GM11168 (cell line): ENCODE measurements around the gene TRMT2A.
"Not testable (repeated sequence)": the region's sequence is repeated elsewhere in the genome, so short reads cannot be mapped to it uniquely, and the experiment has no call there.

Source experiments
- in situ Hi-C: fragments of 300-500 bp; cut with MboI; formaldehyde crosslinking; loops from one replicate; pipeline ENCODE4 v1.12.0; 2022; ENCODE audit warnings: low sequenced_read_pairs; ENCODE audit not compliant: unreplicated experiment

TRMT2A gene

DNA sequence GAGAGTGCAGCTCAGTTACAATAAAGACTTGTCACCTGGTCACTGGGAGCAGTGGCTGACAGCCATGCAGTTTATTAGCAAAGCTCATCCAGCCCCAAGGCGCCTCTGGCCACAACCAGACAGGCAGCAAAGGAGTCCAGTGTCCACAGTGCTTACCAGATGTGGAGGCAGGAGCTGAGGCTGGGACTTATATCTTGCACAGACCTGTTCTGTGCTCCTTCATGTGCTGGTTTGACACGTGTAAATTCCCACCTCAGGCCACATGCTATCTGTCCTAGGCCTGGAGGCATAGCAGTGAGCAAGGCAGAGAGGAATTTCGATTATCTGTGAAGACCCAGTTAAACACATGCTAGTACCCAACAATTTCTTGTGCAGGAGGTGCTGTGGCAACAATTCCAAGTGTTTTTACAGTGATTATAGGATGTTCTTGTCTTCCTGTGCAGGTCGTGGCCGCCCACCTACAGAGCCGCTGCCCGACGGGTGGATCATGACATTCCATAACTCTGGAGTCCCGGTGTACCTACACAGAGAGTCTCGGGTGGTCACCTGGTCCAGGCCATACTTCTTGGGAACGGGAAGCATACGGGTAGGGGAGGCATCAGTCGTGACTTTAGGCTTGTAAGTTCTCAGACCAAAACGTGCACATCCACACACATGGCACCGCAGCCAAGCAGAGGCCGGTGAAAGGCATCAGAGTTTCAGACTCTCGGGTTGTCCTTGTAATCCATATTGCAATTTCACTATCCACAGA lies 27.6 kb downstream of the TRMT2A start:
- in situ Hi-C loops: no loop called here

DNA sequence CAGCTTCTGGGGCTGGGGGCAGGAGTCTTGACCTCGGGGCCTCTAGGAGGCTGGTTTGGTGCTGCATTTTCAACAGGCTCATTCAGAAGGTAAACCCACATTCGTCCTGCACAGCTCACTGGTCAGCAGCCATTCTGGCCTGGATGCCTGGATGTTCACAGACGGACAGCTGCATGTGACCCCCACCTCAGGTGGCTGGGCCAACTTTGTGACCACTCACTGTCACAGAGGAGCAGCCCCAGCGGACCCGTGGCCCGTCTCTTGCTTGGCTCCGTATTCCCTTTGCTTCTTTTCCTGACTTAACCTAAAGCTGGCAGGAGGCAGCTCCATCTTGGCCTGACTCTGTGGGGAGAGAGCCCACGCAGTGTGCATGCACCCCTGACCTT lies 28.8 kb downstream of the TRMT2A start:
- in situ Hi-C loops: no loop called here

DNA sequence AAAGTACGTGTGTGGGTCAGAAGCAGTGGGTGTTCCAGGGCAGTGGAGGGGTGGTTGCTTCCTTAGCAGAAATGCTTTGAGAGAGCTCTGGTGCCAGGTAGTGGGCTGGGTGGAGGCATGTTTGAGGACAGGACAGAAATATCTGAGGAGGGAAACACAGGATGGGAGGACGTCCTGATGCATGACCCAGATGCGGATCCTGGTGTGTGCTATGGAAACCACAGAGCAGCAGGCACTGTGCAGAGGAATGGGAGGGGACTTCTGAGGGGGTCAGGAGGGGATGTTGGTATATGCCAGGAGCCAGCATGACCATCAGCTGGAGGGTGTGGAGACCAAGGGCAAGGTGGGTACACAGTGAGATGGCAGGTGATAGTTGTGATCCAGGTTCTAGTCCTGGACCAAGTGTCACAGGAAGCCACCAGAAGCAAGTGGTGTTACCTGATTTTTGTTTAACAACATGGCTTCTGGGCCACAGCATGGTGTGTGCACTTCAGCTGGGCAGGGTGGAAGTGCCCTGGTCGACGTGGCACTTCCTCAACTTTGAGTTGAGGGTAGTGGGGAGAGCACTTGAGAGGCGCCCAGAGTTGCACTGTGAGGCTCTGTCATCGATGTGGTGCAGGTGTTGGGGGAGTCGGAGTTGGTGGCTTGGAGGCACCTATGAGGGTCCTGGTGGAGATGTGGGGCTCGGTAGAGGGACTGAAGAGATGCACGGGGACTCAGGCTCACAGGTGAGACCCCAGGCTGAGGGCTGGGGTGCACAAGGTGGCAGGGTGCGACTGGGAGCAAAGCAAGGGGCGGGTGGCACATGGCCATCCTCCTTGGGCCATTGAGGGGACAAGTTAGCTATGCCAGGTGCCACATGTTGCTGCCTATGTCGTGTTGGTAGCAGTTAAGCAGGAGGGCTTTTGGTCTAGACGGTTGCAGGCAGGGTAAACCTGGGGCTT lies 29.4 kb downstream of the TRMT2A start:
- in situ Hi-C loops: no loop called here

DNA sequence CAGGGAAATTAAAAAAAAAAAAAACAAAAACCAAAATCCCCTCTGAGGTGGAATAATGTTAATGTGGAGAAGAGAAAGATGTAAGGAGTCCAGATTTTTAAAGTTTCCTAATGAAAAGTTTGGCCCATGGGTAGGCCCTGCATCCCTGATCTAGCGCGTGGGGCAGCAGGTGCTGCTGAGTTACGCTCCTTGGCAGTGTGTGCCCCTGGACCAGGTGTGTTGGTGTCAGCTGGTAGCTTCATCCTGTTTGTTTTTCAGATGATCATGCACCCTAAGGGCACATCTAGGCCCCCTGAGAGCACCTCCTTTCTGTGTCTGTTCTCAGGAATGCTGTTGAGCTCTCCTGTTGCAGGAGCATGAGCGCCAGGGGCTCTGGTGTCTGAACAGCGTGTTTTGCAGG lies 30.3 kb downstream of the TRMT2A start:
- in situ Hi-C loops: no loop called here

DNA sequence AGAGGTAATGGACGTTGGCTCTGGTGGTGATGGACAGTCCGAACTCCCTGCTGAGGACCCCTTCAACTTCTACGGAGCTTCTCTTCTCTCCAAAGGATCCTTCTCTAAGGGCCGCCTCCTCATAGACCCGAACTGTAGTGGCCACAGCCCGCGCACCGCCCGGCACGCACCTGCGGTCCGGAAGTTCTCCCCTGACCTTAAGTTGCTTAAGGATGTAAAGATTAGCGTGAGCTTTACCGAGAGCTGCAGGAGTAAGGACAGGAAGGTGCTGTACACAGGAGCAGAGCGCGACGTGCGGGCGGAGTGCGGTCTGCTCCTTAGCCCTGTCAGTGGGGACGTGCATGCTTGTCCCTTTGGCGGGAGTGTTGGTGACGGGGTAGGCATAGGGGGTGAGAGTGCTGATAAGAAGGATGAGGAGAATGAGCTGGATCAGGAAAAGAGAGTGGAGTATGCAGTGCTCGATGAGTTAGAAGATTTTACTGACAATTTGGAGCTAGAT lies 30.9 kb downstream of the TRMT2A start:
- in situ Hi-C loops: no loop called here

DNA sequence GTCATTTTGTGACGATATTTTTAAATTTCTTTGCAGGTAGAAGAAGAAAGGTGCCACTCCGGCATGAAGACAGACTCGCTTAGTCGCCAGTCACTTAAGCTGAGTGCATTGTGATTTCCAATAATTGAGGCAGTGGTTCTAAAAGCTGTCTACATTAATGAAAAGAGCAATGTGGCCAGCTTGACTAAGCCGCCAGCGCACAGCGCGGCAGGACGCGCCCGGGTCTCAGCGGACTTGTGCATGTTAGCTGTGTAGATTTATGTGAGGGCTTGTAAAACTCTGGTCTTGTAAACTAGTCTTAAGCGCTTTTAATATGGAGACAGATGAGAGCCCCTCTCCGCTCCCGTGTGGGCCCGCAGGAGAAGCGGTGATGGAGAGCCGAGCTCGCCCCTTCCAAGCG lies 31.4 kb downstream of the TRMT2A start:
- in situ Hi-C loops: no loop called here

DNA sequence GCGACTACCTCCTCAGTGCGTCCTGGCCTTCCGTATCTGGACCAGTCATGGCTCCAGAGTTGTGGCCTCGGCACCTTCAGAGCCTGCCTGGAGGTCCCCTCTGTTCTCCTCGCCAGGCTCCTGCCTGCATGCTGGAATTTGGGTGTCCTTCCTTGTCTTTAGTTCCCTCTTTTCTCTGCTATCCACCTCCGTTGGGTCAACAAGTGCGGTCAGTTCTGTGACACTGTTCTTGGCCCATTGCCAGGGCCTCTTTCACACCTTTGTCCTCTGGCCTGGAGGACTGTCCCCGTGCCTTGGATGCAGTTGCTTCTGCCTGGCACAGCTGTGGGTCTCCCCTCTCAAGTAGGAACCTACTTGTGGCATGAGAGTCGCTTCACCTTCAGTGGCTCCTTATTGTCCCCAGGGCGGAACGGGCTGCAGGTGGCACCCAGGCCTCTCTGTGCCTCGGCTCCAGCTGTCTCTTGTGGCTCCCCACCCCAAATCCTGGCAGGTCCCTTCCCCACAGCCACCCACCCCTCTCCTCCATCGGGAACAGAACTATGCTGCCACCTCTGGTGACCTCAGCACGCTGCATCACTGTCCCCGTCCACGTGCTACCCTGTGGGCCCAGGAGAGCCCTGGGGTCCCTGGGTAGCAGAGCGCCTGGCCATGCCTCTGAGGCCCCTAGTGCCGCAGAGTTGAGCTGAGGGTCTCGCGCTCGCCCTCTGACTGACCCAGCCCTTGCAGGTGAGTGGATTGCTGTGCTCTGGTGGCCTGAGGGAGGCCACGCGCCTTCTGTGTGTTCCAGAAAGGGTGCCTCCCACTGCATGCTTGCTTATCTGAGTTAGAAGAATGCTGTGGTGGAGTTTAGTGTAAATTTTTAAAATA lies 32.2 kb downstream of the TRMT2A start:
- in situ Hi-C loops: no loop called here

DNA sequence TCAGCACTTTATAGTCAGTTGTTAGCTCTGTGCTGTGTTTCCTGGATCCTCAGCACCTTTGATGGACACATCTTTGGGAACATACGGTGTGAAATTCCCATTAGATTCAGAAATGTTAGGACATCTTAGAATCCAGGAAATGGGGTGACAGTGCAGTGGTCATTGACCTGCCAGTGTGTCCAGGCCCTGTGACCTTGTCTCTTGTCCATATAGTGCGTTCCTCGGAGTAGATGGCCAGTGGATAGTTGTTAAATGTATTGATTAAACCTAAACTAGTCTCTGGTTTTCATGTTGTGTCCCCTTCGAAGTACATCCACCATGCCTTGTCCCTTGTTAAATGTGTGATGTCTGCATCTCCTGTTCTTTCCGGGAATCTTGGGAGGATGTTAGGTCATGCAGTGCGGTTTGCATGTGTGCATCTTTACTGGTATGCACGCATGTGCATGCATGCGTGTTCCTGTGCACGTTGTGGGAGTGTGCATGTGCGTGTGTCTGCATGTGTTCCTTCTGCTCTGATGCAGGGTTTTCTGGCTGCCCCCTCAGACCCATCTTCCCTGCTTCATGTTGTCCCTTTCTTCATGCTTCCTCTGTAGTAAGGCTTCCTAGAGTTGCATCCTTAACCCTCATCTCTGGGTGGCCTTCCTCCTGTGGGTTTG lies 33.0 kb downstream of the TRMT2A start:
- in situ Hi-C loops: no loop called here

DNA sequence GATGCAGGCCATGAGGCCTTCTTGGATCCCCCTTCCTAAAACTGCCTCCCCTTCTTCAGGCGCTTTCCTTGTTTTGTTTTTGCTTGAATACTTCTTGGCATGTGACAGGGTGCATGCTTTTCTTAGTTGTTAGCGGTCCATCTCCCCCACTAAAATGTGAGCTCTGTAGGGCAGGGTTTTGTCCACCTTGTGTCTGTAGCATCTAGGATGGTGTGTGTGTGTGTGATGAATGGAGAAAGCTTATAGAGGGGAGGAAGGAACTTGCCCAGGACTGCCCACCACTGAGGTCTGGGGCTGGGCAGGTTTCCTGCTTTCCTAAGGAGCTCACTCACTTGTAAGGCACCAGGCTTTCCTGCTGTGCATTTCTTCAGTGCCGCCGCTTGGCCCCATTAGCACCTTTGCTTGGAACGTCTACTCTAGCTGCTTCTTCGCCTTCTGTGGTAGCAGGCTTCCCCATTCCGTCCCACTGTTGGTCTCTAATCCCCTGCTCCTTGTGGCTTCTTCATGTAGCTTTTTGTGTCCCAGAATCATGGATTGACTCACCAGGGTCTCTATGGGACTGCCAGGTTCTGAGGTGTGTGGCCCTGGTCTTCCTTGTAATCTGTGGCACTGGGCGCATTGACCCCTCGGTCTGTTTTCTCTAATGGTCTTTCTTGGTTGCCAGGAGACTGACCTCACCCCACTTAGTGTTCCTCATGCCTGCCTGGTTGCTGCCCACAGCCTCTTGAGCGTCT lies 33.7 kb downstream of the TRMT2A start:
- in situ Hi-C loops: no loop called here

DNA sequence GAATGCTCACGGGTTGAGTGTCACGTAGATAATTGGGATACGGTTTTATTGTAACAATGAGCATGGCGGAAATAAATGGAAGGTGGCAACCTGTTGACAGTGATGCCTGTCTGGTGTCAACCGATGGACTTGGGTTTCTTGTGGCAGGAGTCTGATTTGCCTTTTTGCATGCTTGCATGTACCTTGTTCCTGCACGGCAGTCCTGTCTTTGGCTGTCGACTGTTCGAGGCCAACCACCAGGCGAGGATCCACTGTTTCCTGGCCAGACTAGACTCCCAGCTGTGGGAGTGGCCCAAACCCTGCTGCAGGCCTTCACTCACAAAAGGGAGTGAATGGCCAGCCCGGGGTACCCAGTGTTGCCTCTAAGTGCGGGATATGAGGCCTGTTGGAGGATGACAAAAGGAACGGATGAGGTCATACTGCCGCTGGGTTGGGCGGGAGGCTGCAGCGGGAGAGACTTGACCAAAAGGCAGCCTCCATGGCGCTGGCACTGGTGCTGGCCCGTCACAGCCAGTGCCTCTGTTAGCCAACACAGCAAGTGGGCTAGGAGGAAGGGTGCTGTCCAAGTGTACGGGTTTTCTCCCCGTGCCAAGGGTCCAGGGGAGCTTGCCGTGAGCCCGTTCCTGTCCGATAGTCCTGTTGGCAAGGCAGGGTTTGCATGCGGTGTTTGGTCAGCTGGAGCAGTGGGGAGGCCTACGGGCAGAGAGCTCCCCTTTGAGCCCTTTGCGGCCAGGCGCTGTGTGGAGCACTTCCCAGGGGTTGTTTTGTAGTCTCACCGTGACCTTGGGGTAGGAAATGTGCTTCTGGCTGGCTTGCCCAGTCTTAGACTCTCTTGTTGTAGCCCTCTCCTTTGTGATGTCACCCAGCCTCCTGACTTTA lies 36.0 kb downstream of the TRMT2A start:
- in situ Hi-C loops: no loop called here

DNA sequence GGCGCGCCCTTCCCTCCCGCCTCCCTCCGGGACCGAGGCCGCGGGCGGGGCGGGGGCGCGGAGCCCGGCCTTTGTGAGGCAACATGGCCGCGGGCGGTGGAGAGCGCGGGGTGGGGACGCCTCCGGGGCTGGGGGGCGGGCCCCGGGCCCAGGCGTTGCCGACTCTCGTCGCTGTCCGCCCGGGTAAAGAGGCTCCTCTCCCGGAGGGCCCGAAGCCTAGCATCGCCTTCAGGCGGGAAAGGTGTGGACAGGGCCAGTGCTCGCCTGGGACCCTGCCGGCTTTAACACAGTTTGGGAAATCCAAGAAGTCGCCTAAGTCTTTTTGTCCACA lies 36.6 kb downstream of the TRMT2A start:
- in situ Hi-C loops: no loop called here

DNA sequence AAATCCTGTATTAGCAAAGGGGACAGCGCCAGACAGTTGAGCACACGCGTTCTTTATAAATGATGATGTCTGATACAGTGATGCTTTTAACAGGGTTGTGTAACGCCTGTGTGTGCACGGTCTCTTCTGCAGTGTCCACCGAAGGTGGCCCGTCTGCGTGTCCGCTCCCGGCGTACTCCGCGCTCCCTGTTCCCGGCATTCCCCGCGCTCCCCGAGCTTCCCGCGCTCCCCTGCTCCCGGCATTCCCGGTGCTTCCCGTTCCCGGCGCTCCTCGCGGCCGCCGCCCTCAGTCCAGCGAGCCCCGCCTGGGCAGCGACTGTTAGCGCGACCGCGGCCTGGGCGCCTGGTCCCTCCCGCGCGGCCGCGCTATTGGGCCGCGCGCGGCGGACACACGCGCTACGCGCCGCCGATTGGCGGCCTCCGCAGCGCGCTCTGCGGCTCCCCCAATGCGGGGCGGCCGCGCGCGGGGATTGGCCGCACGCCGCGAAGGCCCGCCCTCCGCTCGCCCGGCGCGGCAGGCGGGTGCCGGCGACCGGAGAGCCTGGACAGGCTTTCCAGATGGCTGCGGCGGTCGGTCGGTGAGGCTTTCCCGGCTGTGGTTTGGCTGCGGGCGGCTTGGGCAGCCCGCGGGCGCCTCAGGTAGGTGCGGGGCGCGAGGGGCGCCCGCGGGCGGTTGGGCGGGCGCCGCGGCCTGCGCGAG lies 37.1 kb downstream of the TRMT2A start, which contains the start of gene DGCR8:
TSS of gene DGCR8 (plus strand) at position 497 of the 700 bp plus-strand sequence. CDS start 5,723 bp downstream, outside the sequence.
- in situ Hi-C loops: no loop called here

DNA sequence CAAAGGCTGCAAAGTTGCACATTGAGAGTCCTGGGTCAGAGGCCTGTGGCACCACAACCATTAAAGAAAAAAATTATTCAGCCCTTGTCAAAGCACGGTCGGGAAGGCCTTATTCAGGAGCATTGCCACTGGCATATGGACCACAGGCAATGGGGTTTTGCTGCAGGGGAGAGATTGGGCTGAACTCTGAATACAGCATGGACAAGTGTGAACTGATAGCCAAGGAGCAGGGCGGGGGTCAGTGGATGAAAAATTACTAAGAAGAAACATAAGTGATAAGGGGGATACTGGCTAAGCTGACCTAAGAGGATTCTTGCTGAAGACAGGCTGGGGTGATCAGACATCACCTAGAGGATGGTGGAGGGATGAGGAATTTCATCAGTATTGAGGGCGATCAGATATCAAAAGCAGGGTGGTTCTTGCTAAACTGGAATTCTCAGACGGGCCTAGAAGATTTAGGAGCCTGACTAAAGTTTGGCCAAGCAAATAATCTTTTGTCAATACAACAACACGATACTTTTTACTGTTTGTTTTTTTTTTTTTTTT lies 40.3 kb downstream of the TRMT2A start:
- in situ Hi-C loops: no loop called here

DNA sequence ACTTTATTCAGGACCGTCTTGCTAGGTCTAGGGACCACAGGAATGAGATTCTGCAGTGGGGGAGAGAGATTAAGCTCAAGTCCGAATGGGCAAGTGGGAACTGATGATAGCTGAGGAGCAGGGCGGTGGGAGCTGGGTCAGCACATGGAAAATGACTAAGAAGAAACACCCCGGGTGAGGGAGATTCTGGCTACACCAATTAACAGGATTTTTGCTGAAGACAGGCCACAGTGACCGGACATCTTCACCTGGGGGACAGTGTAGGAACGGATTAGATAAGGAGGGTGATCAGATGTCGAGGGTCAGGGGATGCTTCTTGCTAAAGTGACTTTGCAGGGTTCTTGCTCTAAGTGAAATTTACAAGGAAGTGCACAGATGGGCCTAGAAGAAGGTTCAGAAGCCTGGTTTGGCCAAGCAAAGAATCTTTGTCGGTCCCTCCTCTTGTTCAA lies 45.5 kb downstream of the TRMT2A start:
- in situ Hi-C loops: no loop called here

DNA sequence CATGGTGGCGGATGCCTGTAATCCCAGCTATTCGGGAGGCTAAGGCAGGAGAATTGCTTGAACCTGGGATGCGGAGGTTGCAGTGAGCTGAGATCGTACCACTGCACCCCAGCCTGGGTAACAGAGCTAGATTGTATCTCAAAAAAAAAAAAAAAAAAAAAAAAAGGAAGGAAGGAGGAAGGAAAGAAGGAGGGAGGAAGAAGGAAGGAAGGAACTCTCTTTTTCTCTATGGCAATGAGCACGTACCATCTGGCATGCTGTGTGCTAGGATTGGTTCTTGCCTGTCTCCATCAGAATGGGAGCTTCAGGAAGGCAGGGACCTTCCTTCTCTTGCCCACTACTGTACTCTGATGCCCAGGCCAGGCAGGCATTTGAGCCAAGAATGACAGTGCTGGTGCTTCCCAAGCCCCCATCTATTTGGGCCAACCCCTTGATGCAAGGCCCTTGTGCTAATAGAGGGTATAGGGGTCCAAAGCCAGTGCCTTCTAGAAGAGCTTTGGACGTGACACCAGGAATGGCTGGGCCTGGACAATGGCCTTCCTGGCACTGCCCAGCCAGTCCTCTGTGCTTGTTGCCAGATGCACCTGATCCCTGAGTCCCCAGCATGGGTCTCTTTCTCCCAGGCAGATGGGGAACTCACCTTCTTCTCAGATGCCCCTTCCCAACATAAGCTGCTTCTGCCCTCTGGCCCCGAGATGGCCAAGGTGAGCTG lies 47.5 kb downstream of the TRMT2A start:
- in situ Hi-C loops: no loop called here

DNA sequence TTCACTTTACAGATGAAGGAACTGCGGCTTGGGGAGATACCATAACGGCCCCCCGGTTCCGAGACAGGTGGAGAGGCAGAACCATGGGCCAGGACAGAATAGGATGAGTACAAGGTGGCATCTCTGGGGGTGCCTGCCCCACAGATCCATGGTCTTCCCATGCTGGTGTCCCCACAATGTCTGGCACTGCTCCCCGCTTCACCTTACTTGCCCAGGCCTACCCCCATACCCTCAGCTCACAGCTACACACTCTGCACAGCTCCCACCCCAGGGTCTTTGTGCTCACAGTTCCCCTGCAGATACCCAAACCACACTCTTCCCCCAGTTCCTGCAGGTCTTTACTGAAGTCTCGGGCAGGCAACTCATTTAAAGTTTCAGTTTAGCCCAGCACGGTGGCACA lies 48.4 kb downstream of the TRMT2A start:
- in situ Hi-C loops: no loop called here

DNA sequence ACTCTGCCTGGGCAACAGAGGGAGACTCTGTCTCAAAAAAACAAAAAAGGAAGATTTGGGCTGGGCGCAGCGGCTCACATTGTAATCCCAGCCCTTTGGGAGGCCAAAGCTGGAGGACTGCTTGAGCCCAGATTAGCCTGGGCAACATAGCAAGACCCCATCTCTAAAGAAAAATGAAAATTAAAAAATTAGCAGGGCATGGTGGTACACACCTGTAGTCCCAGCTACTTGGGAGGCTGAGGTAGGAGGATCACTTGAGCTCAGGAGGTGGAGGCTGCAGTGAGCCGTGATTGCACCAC lies 49.7 kb downstream of the TRMT2A start:
- in situ Hi-C loops: not testable (repeated sequence)
